ENCODE results near the gene DNAI4.

Gene DNAI4

GRCh38 chr1:66929999-66930822 lies 5.6 kb upstream of the DNAI4 start:
- peak; percentile 91 for DNase-seq (ENCODE audit: low spot score)
- Histone ChIP-seq H3K36me3 (ENCODE audit: low read depth) (peaks cover 4% of the 10 kb centered on the region; the same call in 1 of the 2 replicates), H3K9me3 (ENCODE audit: severe bottlenecking) (no peaks in the 10 kb centered on the region), H3K27ac (ENCODE audit: poor library complexity, severe bottlenecking) (peak overlapping the region; percentile 82), H3K27me3 (ENCODE audit: insufficient read depth, poor library complexity, severe bottlenecking) (no peaks in the 10 kb centered on the region), H3K4me3 (ENCODE audit: severe bottlenecking) (peak overlapping the region; percentile 54), H3K4me1 (ENCODE audit: insufficient read depth, poor library complexity, severe bottlenecking) (peaks cover 37% of the 10 kb centered on the region)
- ATAC-seq (ENCODE audit: low read depth) = peak; percentile 63
- peak; percentile 36 for TF ChIP-seq CTCF (IDR thresholded peaks at IDR 0.05; ENCODE audit: poor library complexity, severe bottlenecking)

GRCh38 chr1:66929691-66929998 lies 5.0 kb upstream of the DNAI4 start:
- TF ChIP-seq CTCF (IDR thresholded peaks at IDR 0.05; ENCODE audit: poor library complexity, severe bottlenecking) = no peak
- peak overlapping the region; percentile 54 for H3K4me3 ChIP-seq (ENCODE audit: severe bottlenecking)

GRCh38 chr1:66929146-66929688 lies 4.6 kb upstream of the DNAI4 start:
- H3K27me3 ChIP-seq (ENCODE audit: insufficient read depth, poor library complexity, severe bottlenecking) = no peaks in the 10 kb centered on the region
- peak overlapping the region; percentile 82 for H3K27ac ChIP-seq (ENCODE audit: poor library complexity, severe bottlenecking)
- peak overlapping the region; percentile 54 for H3K4me3 ChIP-seq (ENCODE audit: severe bottlenecking)
- ATAC-seq (ENCODE audit: low read depth) = no peak
- peaks cover 30% of the 10 kb centered on the region for H3K4me1 ChIP-seq (ENCODE audit: insufficient read depth, poor library complexity, severe bottlenecking)
- H3K9me3 ChIP-seq (ENCODE audit: severe bottlenecking) = no peaks in the 10 kb centered on the region
- no peak for TF ChIP-seq CTCF (IDR thresholded peaks at IDR 0.05; ENCODE audit: poor library complexity, severe bottlenecking)
- H3K36me3 ChIP-seq (ENCODE audit: low read depth) = peaks cover 4% of the 10 kb centered on the region; the same call in 1 of the 2 replicates
- no peak for DNase-seq (ENCODE audit: low spot score)

More at GRCh38 chr1:66929691-66929998, 5.0 kb upstream of the DNAI4 start:
- Histone ChIP-seq H3K36me3 (ENCODE audit: low read depth) (peaks cover 4% of the 10 kb centered on the region; the same call in 1 of the 2 replicates), H3K4me1 (ENCODE audit: insufficient read depth, poor library complexity, severe bottlenecking) (peaks cover 32% of the 10 kb centered on the region), H3K27me3 (ENCODE audit: insufficient read depth, poor library complexity, severe bottlenecking) (no peaks in the 10 kb centered on the region), H3K27ac (ENCODE audit: poor library complexity, severe bottlenecking) (peak overlapping the region; percentile 82), H3K9me3 (ENCODE audit: severe bottlenecking) (no peaks in the 10 kb centered on the region)
- ATAC-seq (ENCODE audit: low read depth) = no peak
- DNase-seq (ENCODE audit: low spot score) = no peak

GRCh38 chr1:66927528-66927927 lies 2.9 kb upstream of the DNAI4 start:
- Histone ChIP-seq H3K27ac (ENCODE audit: poor library complexity, severe bottlenecking) (peak overlapping the region; percentile 77), H3K36me3 (ENCODE audit: low read depth) (peaks cover 4% of the 10 kb centered on the region; the same call in 1 of the 2 replicates), H3K4me3 (ENCODE audit: severe bottlenecking) (no peak overlapping the region), H3K4me1 (ENCODE audit: insufficient read depth, poor library complexity, severe bottlenecking) (peaks cover 39% of the 10 kb centered on the region), H3K9me3 (ENCODE audit: severe bottlenecking) (no peaks in the 10 kb centered on the region), H3K27me3 (ENCODE audit: insufficient read depth, poor library complexity, severe bottlenecking) (no peaks in the 10 kb centered on the region)
- no peak for TF ChIP-seq CTCF (IDR thresholded peaks at IDR 0.05; ENCODE audit: poor library complexity, severe bottlenecking)
- ATAC-seq (ENCODE audit: low read depth) = no peak
- no peak for DNase-seq (ENCODE audit: low spot score)

- no peak for TF ChIP-seq CTCF (IDR thresholded peaks at IDR 0.05; ENCODE audit: poor library complexity, severe bottlenecking)
- H3K27ac ChIP-seq (ENCODE audit: poor library complexity, severe bottlenecking) = peak overlapping the region; percentile 77
- DNase-seq (ENCODE audit: low spot score) (no peak), ATAC-seq (ENCODE audit: low read depth) (no peak)
- H3K36me3 ChIP-seq (ENCODE audit: low read depth) = no peaks in the 10 kb centered on the region
- peaks cover 39% of the 10 kb centered on the region for H3K4me1 ChIP-seq (ENCODE audit: insufficient read depth, poor library complexity, severe bottlenecking)
- no peaks in the 10 kb centered on the region for H3K9me3 ChIP-seq (ENCODE audit: severe bottlenecking)
- no peaks in the 10 kb centered on the region for H3K27me3 ChIP-seq (ENCODE audit: insufficient read depth, poor library complexity, severe bottlenecking)
- peak overlapping the region; percentile 62 for H3K4me3 ChIP-seq (ENCODE audit: severe bottlenecking)
These were observed 1.3 kb upstream of the DNAI4 start for GRCh38 chr1:66925944-66926343.

Measured in RWPE2 (cell line).